Gastrocnemius medialis (tissue), 4 donors: ENCODE measurements around the gene CHRM4. TPM values are rescaled to one million over a fixed set of nuclear protein-coding genes. Genes with fewer than 3 reads are reported as not detected.

ENCODE experiments used
- ATAC-seq, 2 donors: fragments of 150-250 bp; one replicate each; pipeline ENCODE4 v1.9.1; 2016
- DNase-seq, 2 donors: peaks; one replicate each; pipeline ENCODE4 v3.0.0-alpha.2; 2019
- H3K27ac ChIP-seq, 4 donors: fragments of 200-600 bp; sonication (generic); 1 replicate in 1 of 4; 2 replicates in 3 of 4; pipeline ENCODE4 v1.5.1; 2016 to 2018; ENCODE audit warnings: mild to moderate bottlenecking in 2 of 4, moderate library complexity in 1 of 4
- H3K27me3 ChIP-seq, 3 donors: fragments of 200-600 bp; sonication (generic) in 2 of 3; 1 replicate in 1 of 3; 2 replicates in 2 of 3; pipeline versions ENCODE4 v1.5.1 to v1.6.0; 2016 to 2019; ENCODE audit warnings: mild to moderate bottlenecking in 1 of 3, moderate library complexity in 1 of 3
- H3K36me3 ChIP-seq, 2 donors: fragments of 200-600 bp; sonication (generic) in 1 of 2; one replicate each; pipeline ENCODE4 v1.5.1; 2017 to 2018
- H3K4me1 ChIP-seq, 2 donors: fragments of 200-600 bp; sonication (generic) in 1 of 2; one replicate each; pipeline ENCODE4 v1.5.1; 2016 to 2017; ENCODE audit warnings: mild to moderate bottlenecking in 2 of 2
- H3K4me3 ChIP-seq, 4 donors: fragments of 200-600 bp; sonication (generic) in 3 of 4; 1 replicate in 1 of 4; 2 replicates in 3 of 4; pipeline ENCODE4 v1.5.1; 2016 to 2019; ENCODE audit warnings: mild to moderate bottlenecking in 2 of 4
- H3K9me3 ChIP-seq, 3 donors: fragments of 200-600 bp; sonication (generic) in 2 of 3; 1 replicate in 1 of 3; 2 replicates in 2 of 3; pipeline ENCODE4 v1.5.1; 2016 to 2019
- POLR2A ChIP-seq, 2 donors: fragments of 450-650 bp; IDR thresholded peaks; one replicate each; pipeline ENCODE4 v1.6.1; 2017; ENCODE audit warnings: antibody characterized with exemption in 2 of 2, mild to moderate bottlenecking in 2 of 2, moderate library complexity in 2 of 2
- in situ Hi-C, 4 donors: fragments of 200-750 bp; cut with MboI; loops; one replicate each; pipeline versions ENCODE4 v1.15.0 to v1.8.0; 2017; ENCODE audit warnings: low sequenced_read_pairs in 4 of 4
- intact Hi-C: fragments of 100-400 bp; cut with DNase I; formaldehyde crosslinking; loops from one replicate; pipeline ENCODE4 v1.15.1; 2023; ENCODE audit warnings: low total_unique reads
- total RNA-seq, 4 donors: library from RNA; depleted of rRNA; stranded (reverse); fragments of >200 nt; gene quantifications; one replicate each; pipeline versions ENCODE4 v1.1.0 to v1.2.3, GENCODE V29; 2016
- TF ChIP-seq, protein P1 (sequence below), 5 experiments: fragments of 450-650 bp in 3 of 5; fragments of 200-600 bp in 2 of 5; sonication (generic) in 2 of 5; IDR thresholded peaks in 4 of 5; conservative IDR thresholded peaks in 1 of 5; 1 replicate in 4 of 5; 2 replicates in 1 of 5; pipeline ENCODE4 v1.5.1; 2016 to 2019; ENCODE audit warnings: antibody characterized with exemption in 5 of 5, mild to moderate bottlenecking in 3 of 5, moderate library complexity in 3 of 5

CHRM4 gene
- total RNA-seq, 4 donors from 2014 or later, result not detected

GRCh38 chr11:46426233-46426991 is 34.8 kb upstream of the CHRM4 start:
- intact Hi-C loops, result no loop called here
- Histone ChIP-seq H3K9me3 (no peaks in the 10 kb centered on the region), H3K36me3 (peaks cover 0 to 10% of the 10 kb centered on the region in 2 donors), H3K27ac (no peak overlapping the region), H3K27me3 (no peaks in the 10 kb centered on the region), H3K4me3 (no peak overlapping the region), H3K4me1 (no peaks in the 10 kb centered on the region)
- TF ChIP-seq, protein P1, sequence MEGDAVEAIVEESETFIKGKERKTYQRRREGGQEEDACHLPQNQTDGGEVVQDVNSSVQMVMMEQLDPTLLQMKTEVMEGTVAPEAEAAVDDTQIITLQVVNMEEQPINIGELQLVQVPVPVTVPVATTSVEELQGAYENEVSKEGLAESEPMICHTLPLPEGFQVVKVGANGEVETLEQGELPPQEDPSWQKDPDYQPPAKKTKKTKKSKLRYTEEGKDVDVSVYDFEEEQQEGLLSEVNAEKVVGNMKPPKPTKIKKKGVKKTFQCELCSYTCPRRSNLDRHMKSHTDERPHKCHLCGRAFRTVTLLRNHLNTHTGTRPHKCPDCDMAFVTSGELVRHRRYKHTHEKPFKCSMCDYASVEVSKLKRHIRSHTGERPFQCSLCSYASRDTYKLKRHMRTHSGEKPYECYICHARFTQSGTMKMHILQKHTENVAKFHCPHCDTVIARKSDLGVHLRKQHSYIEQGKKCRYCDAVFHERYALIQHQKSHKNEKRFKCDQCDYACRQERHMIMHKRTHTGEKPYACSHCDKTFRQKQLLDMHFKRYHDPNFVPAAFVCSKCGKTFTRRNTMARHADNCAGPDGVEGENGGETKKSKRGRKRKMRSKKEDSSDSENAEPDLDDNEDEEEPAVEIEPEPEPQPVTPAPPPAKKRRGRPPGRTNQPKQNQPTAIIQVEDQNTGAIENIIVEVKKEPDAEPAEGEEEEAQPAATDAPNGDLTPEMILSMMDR (IDR thresholded peaks at IDR 0.05 in 4 of 5, conservative IDR thresholded peaks at IDR 0.05 in 1 of 5), result no peak
- no peak for TF ChIP-seq POLR2A (IDR thresholded peaks at IDR 0.05)
- ATAC-seq (no peak), DNase-seq (no peak)
- in situ Hi-C loops, result no loop called here

DNA sequence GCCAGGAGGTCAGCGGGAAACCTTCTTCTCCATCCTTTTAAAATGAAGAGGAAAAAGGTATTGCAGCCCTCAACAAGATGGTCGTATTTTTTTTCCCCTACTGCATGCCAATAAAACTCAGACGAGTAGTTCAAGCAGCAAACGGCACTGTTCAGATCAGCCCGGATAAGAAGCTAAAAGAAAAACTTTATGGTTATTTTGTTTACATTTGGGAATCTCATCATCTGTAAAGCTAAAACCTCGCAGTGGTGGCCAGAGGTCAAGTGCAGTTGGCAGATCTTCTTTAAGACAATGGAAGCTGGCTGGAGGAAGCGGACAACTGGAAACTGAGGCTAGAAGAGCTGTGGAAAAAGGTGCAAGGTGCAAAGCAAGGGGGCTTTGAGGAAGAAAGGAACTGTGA is 31.0 kb upstream of the CHRM4 start:
- in situ Hi-C loops (loop anchor here in 1 of 4 donors (25.0 kb wide), 1 partner anchor 115 kb away; no protein-coding TSS in a partner anchor), intact Hi-C loops (no loop called here)
- Histone ChIP-seq H3K9me3 (no peaks in the 10 kb centered on the region), H3K4me3 (no peak overlapping the region), H3K36me3 (peaks cover 0 to 10% of the 10 kb centered on the region in 2 donors), H3K27me3 (no peaks in the 10 kb centered on the region), H3K27ac (no peak overlapping the region), H3K4me1 (no peaks in the 10 kb centered on the region)
- DNase-seq, result no peak
- no peak for ATAC-seq
- TF ChIP-seq POLR2A (IDR thresholded peaks at IDR 0.05), result no peak
- TF ChIP-seq, protein P1 (IDR thresholded peaks at IDR 0.05 in 4 of 5, conservative IDR thresholded peaks at IDR 0.05 in 1 of 5), result no peak

GRCh38 chr11:46421257-46421880 is 29.8 kb upstream of the CHRM4 start:
- H3K36me3 ChIP-seq, result peaks cover 0 to 22% of the 10 kb centered on the region in 2 donors
- TF ChIP-seq, protein P1 (IDR thresholded peaks at IDR 0.05 in 4 of 5, conservative IDR thresholded peaks at IDR 0.05 in 1 of 5), result no peak
- TF ChIP-seq POLR2A (IDR thresholded peaks at IDR 0.05), result no peak
- ATAC-seq, result no peak
- no peaks in the 10 kb centered on the region for H3K4me1 ChIP-seq
- H3K9me3 ChIP-seq, result no peaks in the 10 kb centered on the region
- no peaks in the 10 kb centered on the region for H3K27me3 ChIP-seq
- DNase-seq, result no peak
- H3K27ac ChIP-seq, result no peak overlapping the region
- no peak overlapping the region for H3K4me3 ChIP-seq
- intact Hi-C loops, result no loop called here
- in situ Hi-C loops, result loop anchor here in 1 of 4 donors (25.0 kb wide), 1 partner anchor 116 kb away; no protein-coding TSS in a partner anchor

DNA sequence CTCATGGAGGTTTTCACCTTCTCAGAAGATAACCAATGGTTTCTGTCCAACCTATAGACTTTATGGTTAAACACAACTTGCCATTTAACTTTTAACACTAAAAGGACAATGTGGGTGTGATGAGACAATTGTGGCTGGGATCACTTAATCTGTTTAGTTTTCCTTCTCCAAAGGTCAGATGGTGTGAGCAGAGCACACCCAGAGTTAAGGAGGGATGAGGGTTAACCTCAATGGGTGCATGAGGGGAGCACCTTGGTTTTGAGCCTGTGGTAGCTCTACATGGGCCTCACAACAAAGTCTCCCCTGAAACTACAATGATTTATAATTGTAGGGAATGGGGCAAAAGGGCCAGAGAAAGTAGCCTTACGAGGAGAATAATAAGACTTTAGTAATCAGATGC is 28.9 kb upstream of the CHRM4 start:
- H3K36me3 ChIP-seq, result peaks cover 0 to 29% of the 10 kb centered on the region in 2 donors
- in situ Hi-C loops, result loop anchor here in 1 of 4 donors (25.0 kb wide), 1 partner anchor 117 kb away; no protein-coding TSS in a partner anchor
- TF ChIP-seq, protein P1 (IDR thresholded peaks at IDR 0.05 in 4 of 5, conservative IDR thresholded peaks at IDR 0.05 in 1 of 5), result no peak
- TF ChIP-seq POLR2A (IDR thresholded peaks at IDR 0.05), result no peak

More for the DNA sequence above, 28.9 kb upstream of the CHRM4 start:
- DNase-seq (no peak), ATAC-seq (no peak)
- no peaks in the 10 kb centered on the region for H3K27me3 ChIP-seq
- intact Hi-C loops, result no loop called here
- H3K4me1 ChIP-seq, result no peaks in the 10 kb centered on the region
- H3K27ac ChIP-seq, result no peak overlapping the region
- H3K9me3 ChIP-seq, result no peaks in the 10 kb centered on the region
- H3K4me3 ChIP-seq, result no peak overlapping the region
